ENCODE measurements around the gene NPPB.

The NPPB gene

GRCh38 chr1:11874624-11875023 is 15.9 kb upstream of the NPPB start:
- TF ChIP-seq CTCF (IDR thresholded peaks at IDR 0.05; ENCODE audit: low read depth, low read length, missing control alignments): no peak
- DNase-seq: no peak
- H3K36me3 ChIP-seq (replicated peaks): no peaks in the 10 kb centered on the region
- in situ Hi-C loops (cut with HindIII; ENCODE audit: low pct_ligation_motif_present, low sequenced_read_pairs): no loop called here
- no peaks in the 10 kb centered on the region for H3K27me3 ChIP-seq (replicated peaks)
- H3K27ac ChIP-seq: no peak overlapping the region
- H3K4me3 ChIP-seq (ENCODE audit: low read depth, low read length): no peak overlapping the region

GRCh38 chr1:11874258-11874562 is 15.5 kb upstream of the NPPB start:
- Histone ChIP-seq H3K27ac (no peak overlapping the region), H3K27me3 (replicated peaks) (no peaks in the 10 kb centered on the region), H3K36me3 (replicated peaks) (no peaks in the 10 kb centered on the region), H3K4me3 (ENCODE audit: low read depth, low read length) (no peak overlapping the region)
- no peak for TF ChIP-seq CTCF (IDR thresholded peaks at IDR 0.05; ENCODE audit: low read depth, low read length, missing control alignments)
- no peak for DNase-seq
- in situ Hi-C loops (cut with HindIII; ENCODE audit: low pct_ligation_motif_present, low sequenced_read_pairs): no loop called here

- no peak for TF ChIP-seq CTCF (IDR thresholded peaks at IDR 0.05; ENCODE audit: low read depth, low read length, missing control alignments)
- no peak overlapping the region for H3K4me3 ChIP-seq (ENCODE audit: low read depth, low read length)
- in situ Hi-C loops (cut with HindIII; ENCODE audit: low pct_ligation_motif_present, low sequenced_read_pairs): no loop called here
- H3K36me3 ChIP-seq (replicated peaks): no peaks in the 10 kb centered on the region
- DNase-seq: no peak
- no peak overlapping the region for H3K27ac ChIP-seq
- no peaks in the 10 kb centered on the region for H3K27me3 ChIP-seq (replicated peaks)
Measured at GRCh38 chr1:11873395-11874257, 14.9 kb upstream of the NPPB start.

GRCh38 chr1:11872545-11872944 is 13.8 kb upstream of the NPPB start:
- in situ Hi-C loops (cut with HindIII; ENCODE audit: low pct_ligation_motif_present, low sequenced_read_pairs): no loop called here
- Histone ChIP-seq H3K4me3 (ENCODE audit: low read depth, low read length) (no peak overlapping the region), H3K36me3 (replicated peaks) (no peaks in the 10 kb centered on the region), H3K27ac (no peak overlapping the region), H3K27me3 (replicated peaks) (no peaks in the 10 kb centered on the region)
- no peak for DNase-seq
- no peak for TF ChIP-seq CTCF (IDR thresholded peaks at IDR 0.05; ENCODE audit: low read depth, low read length, missing control alignments)

GRCh38 chr1:11869650-11870207 is 11.0 kb upstream of the NPPB start:
- no peak for DNase-seq
- H3K27ac ChIP-seq: no peak overlapping the region
- H3K27me3 ChIP-seq (replicated peaks): no peaks in the 10 kb centered on the region
- in situ Hi-C loops (cut with HindIII; ENCODE audit: low pct_ligation_motif_present, low sequenced_read_pairs): no loop called here
- no peaks in the 10 kb centered on the region for H3K36me3 ChIP-seq (replicated peaks)
- no peak overlapping the region for H3K4me3 ChIP-seq (ENCODE audit: low read depth, low read length)
- no peak for TF ChIP-seq CTCF (IDR thresholded peaks at IDR 0.05; ENCODE audit: low read depth, low read length, missing control alignments)

Data from brain microvascular endothelial cell (primary cell).